HG03108 (cell line): ENCODE results near the gene DUSP28.
"Not testable (repeated sequence)": the region's sequence is repeated elsewhere in the genome, so short reads cannot be mapped to it uniquely, and the experiment has no call there.

Experiments
- ATAC-seq: cut with Tn5 transposase; IDR thresholded peaks from one replicate; pipeline ENCODE4 v1.9.1; 2021; ENCODE audit warnings: moderate library complexity; ENCODE audit not compliant: unreplicated experiment

The DUSP28 gene, protein sequence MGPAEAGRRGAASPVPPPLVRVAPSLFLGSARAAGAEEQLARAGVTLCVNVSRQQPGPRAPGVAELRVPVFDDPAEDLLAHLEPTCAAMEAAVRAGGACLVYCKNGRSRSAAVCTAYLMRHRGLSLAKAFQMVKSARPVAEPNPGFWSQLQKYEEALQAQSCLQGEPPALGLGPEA

DNA sequence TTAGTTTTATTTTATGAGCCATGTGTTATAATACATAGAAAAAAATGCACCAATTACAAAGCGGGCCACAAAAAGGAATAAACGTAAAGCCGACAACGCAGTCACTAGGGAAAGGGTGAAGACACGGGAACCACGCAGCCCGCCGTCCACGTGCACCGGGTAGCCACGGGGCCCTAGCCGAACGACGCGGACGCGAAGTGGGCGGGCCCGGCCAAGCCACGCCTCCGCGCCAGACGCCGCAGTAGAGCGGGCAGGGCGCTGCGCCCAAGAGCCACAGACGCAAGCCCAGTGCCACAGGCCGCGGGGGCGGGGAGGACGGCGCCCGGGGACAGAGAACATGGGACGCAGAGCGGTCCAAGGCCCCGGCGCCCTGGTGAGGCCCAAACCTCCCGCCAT lies at the start of gene DUSP28:
Gene DUSP28 (plus strand): TSS at position 274 of the 396 bp plus-strand sequence. CDS start 328 bp downstream, outside the sequence.
- ATAC-seq: peak; percentile 49

DNA sequence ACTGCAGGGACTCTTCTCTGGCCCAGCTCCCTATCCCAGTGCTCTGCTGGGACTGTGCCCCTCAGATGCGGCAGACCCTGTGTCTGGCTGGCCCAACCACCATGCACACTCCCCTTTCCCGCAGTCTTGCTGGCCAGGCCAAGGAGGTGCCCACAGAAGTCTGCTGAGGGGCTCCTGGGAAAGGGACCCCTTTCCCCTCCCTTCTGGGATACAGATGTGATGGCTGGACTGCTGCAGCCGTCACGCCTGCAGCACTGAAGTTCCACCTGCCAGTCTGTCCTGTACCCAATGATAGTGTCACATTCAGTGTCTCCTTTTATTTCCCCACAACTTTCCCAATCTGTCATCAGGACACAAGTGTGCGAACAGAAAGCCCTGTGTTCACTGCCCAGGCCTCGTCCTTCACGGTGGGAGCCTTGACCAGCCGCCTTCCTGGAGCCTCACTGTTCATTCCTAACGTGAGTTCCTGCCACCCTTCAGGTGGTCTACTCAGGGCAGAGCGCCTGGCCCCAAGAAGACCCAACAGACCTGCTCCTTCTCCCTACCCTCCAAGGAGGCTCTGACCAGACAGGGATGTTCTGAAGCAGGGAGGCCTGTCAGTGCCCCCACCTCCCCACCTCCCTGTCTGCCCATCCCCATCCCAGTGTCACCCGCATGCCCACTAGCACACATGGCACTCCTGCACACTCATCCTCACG lies 49.5 kb upstream of the DUSP28 start:
- ATAC-seq: no peak

DNA sequence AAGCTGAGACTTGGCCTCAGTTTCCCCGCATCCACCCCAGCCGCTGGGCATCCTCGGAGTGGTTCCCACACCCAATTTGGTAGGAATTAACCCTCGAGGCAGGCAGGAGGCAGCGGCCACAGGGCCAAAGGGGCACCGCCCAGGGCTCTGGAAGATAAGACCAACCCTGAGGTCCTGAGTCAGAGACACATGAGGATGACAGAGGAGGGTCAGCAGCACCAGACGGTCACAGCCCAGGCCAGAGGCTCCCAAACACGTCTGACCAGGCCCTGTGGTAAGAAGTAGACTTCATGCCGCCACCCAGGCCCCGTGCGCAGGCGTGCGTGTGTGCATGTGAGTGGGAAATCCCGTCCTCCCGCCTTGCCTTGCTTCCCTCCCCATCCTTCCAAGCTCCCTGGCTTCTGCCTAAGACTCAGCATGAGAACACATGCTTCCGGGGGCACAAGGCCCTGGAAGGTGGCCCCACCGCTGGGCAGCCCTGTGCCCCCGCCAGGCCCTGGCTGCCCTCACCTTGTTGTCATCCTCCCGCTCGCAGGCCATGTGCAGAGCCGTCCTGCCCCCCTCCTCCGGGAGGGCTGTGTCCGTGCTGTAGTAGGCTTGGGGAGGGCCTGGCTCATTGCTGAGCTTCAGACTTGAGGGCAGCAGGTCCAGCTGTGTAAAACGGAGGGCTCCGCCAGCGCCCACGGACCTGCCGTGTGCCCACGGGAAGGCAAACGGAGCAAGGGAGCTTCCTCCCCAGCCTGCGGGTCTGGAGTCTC lies 48.6 kb upstream of the DUSP28 start:
- ATAC-seq: no peak

DNA sequence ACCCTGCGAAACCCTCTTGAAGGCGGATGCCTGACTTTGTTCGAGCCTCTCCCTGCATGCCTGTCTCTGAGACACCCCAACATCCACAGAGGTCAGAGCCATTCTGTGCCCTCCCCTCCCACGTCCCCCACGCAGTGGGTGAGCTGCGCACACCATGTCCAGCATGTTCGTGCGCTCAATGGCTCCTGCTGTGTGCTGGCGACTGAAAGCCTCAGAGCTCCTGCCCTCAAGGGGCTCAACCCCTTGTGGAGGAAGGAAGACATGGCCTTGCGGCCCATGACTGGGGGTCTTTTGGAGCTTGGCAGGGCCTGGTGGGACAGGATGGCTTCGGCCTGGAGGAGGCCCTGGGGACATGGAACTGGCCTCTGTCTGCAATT lies 48.1 kb upstream of the DUSP28 start:
- no peak for ATAC-seq

DNA sequence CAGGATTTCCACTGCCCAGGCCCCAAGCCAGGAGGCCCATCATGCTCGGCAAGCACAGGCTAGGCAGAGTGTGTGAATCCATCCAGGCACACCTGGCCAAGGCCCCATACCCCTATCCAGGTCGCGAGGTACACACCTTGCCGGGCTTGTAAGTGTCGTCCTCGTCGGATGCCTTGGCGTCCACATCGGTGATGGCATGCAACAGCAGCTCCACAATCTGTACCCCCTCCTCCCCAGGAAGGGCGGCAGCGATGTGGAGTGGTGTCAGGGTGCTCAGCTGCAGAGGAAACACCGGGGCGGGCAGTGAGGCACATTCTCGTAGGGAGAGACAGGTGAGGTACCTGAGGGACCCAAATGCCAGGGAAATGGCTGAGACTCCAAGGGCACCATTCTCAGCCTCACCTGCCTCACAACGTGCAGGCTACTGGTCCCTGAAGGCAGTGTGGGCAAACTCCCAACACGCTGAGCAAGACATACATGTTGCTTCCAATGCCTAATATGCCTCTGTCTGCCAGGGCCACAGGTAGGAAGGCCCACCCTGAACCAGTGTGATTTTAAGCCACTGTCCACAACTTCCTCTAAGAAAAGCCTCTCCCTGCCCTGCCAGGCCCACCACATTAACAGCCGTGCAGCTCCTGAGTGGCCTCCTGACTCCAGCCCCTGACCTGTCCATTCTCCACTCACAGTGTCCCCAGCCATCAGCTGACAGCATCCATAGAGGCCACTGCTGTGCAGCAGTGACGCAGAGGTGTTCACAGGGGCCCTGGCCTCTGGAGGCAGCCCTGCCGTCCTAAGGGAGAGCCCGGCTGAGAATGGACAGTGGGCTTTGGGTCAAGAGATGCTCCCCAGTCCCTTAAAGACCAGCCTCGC lies 47.3 kb upstream of the DUSP28 start:
- ATAC-seq: no peak

DNA sequence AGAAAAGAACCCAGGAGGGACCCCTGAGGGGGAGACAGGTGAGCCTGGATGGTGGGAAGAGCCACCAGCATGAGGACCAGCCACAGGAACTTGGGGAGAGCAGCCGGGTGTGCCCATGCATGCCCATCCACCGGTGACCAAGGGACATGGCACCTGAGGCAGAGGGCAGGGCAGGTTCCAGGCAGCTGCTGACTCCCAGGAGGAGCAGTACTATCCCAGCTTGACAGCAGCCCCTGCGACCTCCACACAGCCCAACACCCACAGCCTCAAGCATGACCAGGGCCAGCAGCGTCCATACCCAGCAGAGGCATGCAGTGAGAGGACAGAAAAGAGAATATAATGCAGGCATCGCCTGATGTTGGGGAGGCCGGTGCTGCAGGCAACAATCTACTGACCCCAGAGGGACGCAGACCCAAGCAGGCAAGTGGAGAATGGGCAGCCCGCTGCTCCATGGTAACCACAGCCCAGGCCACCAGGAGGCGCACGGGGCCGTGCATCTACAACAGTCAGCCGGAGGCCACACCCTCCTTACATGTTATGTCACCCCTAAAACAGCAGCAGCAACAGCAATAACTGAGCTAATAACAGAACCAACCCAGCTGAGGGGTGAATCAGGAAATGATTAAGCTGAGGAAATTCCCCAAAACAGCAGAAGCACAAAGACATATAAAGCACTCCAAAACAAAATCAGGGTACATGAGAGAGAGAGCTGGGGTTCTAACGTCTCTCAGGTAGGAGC lies 46.4 kb upstream of the DUSP28 start:
- peak; percentile 95 for ATAC-seq

DNA sequence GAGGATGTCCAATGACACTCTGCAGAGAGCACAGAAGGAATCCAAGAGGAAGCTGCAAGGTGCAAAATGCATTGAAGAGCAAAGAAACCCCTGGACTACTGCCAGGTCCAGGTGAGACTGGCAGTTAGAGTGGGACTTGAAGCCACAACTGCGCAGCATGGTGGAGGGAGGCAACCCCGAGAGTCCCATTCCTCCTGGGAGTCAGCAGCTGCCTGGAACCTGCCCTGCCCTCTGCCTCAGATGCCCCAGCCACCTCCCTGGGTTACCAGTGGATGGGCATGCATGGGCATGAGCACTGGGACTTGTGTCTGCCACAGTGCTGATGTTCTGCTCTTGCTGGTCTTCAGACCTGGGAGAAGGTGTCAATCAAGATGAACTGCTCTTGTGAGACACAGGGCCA lies 45.5 kb upstream of the DUSP28 start:
- no peak for ATAC-seq

DNA sequence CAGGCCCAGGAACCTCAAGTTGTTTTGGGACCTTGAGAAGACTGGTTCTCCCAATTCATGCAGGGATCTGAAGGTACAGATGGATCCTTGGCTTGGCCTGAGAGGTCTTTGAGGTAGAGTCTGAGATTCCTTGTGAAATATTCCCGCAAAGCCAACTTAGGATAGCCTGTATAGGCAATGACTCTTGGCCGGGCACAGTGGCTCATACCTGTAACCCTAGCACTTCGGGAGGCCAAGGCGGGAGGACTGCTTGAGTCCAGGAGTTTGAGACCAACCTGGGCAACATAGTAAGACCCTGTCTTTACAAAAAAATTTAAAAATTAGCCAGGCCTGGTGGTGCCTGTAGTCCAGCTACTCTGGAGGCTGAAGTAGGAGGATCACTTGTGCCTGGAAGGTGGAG lies 42.8 kb upstream of the DUSP28 start:
- no peak for ATAC-seq

DNA sequence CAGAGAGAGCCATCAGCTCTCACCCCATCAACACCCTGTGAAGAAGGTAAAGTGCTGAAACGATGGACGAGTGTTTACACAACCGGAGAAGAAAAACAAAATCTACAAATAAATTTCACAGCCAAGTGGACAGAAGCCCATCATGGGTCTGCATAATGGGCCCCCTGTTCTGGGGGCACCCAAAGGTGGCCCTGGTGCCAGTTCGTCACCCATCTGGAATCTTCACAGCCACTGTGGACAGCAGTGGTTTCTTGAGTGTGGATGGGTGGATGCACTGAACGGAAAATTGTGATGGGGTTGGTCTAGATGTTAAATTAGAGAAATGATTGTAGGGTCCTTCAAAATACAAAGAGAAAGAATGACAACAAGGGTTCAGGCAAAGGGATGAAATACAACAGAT lies 41.2 kb upstream of the DUSP28 start:
- ATAC-seq: no peak

DNA sequence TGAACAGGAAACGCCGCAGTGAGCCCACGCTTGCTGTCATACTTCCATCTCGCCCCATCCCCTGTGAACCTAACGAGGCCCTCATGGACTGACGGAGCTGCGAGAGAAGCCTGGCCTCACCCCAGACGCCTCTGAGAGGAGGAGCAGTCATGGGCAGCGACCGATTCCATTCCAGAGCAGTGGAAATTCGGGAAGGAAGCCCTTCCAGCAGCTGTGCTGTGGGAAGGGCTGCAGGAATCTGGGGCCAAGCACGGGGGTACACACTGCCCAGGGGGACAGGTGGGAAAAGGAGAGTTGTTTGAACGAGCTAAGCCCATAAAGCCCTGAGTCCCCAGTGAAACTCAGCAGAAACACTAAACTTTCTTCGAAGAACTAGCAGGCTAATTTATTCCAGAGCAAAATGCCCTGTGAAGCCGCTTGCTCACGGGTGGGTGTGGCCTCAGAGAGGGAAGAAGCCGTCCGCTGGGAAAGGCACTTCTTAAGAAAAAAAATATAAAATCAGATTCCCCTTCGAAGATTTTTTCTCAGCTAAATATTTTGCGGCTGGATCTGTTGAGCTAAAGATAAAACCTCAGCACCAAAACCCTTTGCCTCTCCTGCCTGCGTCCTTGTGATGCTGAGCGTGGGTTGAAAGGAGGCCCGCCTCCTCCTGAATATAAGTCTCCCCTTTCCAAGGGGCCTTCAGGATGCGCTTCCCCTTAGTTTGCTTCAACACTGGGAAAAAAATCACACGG lies 40.6 kb upstream of the DUSP28 start:
- no peak for ATAC-seq

DNA sequence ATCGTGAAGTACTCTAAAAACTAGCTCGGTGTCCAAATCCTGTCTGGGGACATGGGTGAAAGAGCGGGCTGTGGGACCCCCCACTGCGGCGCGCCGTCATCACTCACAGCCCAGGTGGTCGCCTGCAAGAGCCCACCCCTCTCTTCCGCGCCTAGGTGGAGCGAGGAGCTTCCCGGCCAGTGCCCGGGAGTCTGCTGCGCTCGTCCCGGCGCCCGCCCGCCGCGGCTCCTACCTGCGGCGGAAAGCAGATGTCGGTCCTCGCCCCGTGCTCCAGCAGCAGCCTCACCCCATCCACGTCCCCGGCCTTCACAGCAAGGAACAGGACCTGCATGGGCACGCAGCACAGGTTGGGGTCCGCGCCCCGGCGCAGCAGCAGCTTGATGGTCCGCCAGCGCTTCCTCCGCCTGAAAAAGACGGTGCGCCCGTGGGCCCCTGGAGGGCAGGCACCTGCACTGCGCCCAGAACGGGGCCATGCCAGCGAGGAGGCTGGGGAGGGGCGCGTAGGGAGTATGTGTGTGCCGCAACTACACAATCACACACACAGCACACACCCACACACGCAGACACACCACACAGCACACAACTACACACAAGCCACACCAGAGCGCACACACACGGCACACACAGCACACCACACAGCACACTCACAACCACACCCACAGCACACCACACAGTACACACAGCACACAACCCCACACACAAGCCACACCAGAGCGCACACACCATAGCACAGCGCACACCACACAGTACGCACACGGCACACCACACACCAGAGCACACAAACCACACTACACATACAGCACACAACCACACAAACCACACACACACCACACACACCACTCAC lies 39.8 kb upstream of the DUSP28 start:
- no peak for ATAC-seq

DNA sequence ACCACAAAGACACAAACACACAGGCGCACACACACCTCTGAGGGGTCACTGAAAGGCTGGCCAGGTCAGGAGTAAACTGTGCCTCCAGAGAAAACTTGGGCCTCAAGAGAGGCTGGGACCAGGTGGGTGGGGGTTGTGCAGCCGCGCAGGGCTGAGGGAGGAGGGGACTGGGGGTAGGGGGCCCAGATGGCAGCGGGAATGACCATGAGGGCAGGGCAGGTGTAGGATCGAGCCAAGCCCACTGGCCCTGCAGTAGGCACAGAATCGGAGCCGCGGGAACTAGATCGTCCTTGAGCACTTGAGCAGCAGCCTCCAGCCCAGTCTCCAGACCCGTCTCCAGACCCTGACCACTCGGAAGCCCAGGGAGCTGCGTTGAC lies 39.2 kb upstream of the DUSP28 start:
- no peak for ATAC-seq

DNA sequence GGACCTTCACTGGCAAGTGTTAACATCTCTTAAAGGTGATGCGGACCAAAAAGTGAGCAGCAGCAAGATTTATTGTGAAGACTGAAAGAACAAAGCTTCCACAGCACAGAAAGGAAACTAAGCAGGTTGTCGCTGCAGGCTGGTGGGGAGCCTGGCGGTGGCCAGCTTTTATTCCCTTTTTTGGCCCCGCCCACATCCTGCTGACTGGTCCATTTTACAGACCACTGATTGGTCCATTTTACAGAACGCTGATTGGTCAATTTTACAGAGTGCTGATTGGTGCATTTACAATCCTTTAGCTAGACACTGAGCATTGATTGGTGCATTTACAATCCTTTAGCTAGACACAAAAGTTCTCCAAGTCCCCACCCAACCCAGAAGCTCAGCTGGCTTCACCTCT lies 38.3 kb upstream of the DUSP28 start:
- not testable (repeated sequence) for ATAC-seq

DNA sequence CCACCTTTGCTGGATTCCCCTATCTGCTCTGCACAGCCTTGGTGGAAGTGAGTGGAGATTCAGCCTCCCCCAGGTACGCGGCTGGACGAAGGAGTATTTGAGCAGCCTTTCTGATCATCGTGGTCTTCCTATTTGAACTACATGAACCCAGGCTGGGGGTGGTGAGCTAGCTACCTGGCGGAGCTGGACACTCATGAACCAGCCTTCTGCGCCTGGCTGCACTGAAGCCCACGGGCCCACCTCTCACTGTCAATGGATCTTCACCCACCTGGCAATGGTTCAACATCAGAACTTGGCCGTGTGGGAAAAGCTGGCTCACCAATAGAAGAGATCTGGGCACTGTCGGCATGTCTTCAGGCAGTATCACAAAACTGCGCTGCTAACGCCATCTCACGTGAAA lies 37.8 kb upstream of the DUSP28 start:
- no peak for ATAC-seq

DNA sequence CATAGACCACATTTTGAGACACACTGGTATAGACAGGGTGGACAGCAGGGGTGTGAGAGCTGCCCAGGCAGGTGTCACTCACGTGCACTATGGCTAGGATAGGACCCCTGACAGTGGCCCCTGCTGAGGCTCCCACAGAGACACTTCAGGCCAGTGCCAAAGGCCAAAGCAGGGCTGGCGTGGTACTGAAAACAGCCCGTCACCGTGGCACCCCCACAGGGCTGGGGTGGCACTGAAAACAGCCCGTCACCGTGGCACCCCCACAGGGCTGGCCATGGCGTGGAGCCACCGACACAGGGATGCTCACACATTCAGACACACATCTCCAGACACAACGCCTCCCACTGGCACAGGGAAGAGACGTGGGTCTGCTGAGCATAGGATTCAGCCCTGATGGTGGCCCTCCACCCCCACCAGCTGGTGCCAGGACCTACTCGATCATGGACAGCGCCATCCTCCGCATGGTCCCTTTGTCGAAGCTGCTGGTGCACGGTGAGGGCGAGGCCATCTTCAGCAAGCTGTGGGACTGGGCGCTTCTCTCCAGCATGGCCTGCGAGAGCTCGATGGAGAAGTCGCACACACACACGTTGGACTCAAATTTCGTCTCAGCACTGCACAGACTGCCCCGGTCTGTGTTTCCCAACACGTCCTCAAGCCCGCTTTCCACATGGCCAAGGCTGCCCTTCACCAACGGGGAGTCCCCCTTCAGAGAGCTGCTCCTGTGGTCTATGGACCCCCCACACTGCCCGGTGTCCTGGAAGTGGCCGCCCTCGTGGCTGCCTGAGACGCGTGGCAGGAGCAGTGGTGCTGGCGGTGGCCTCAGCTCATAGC lies 36.5 kb upstream of the DUSP28 start:
- ATAC-seq: no peak

DNA sequence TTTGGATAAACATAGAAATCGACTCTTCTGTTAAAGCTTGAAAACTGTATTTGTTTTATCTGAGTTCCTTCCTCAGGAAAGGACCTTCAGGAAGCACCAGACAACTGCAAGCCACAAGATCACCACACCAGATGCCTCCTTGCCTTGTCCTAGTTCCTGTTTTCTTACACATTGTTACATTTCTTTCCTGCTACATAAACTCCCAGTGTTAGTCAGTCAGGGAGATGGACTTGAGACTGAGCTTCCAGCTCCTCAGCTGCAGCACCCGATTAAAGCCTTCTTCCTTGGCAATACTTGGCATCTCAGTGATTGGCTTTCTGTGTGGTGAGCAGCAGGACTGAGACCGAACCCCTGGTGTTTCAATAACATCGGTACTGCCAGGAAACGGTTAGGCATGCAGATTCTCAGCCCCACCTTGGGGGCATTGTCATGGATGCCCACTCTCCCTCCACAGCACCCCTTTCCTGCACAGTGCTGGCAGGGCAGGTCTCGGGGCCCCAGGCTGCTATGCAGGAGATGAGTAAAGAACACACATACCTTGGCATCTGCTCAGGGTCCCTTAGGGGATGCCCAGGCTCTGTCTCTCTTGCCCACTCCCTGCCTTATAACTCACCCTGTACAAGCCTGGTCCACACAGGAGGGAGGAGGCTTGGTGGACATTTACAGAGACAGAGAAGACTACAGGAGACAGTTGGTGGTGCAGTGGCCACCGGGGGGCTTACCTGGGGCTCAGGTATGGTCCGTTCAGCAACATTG lies 35.0 kb upstream of the DUSP28 start:
- ATAC-seq: no peak

DNA sequence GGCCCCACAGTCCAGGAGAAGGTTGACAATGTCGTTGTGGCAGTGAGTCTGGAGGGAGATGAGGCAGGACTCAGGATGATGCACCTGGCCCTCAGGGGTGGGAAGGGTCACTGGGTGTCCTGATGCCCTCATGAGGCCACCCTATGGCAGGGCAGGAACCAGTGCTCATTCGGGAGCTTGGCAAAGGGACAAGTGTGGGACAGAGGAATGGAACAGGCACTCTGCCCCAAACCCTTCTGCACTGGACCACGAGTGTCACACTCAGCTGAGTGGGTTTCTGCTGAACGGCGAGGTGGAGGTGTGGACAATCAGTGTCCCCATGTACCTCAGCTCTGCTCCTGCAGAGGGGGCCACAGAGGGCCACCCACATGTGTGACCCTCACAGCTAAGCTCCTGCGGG lies 34.4 kb upstream of the DUSP28 start:
- no peak for ATAC-seq
